GM18868 (cell line): ENCODE results near the gene SLC16A3.
A peak's percentile ranks its signal among the peaks of the same experiment; 100 is the strongest.
"Not testable (repeated sequence)": the region's sequence is repeated elsewhere in the genome, so short reads cannot be mapped to it uniquely, and the experiment has no call there.

Experiments
- ATAC-seq: cut with Tn5 transposase; IDR thresholded peaks from one replicate; pipeline ENCODE4 v1.9.1; 2021; ENCODE audit warnings: mild to moderate bottlenecking, moderate library complexity; ENCODE audit not compliant: unreplicated experiment

SLC16A3 gene

DNA sequence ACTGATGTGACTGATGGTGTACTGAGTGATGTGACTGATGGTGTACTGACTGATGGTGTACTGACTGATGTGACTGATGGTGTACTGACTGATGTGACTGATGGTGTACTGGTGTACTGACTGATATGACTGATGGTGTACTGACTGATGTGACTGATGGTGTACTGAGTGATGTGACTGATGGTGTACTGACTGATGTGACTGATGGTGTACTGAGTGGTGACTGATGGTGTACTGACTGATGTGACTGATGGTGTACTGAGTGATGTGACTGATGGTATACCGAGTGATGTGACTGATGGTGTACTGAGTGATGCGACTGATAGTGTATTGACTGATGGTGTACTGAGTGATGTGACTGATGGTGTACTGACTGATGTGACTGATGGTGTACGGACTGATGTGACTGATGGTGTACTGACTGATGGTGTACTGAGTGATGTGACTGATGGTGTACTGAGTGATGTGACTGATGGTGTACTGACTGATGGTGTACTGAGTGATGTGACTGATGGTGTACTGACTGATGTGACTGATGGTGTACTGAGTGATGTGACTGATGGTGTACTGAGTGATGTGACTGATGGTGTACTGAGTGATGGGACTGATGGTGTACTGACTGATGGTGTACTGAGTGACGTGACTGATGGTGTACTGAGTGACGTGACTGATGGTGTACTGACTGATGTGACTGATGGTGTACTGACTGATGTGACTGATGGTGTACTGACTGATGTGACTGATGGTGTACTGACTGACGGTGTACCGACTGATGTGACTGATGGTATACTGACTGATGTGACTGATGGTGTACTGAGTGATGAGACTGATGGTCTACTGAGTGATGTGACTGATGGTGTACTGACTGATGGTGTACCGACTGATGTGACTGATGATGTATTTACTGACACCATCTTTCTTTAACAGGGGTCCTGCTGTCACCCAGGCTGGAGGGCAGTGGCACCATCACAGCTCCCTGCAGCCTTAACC lies 31.4 kb downstream of the SLC16A3 start:
- ATAC-seq = not testable (repeated sequence)

DNA sequence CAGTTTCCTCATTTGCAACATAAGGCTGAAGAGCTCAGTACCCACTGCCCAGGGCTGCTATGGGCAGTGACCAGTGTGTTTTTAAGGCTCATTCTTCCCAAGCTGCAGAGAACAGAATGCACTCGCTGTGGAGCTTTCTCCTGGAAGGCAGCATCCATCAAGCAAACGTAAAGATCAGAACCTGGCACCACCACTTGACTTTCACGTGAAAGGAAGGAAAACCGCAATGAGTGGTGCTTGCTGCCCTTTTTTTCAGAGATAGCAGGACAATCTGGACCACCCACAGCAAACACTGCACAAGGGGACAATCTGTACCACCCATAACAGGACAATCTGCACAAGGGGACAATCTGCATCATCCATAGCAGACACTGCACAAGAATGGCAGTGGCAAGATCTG lies 33.5 kb downstream of the SLC16A3 start:
- ATAC-seq = no peak

- ATAC-seq = no peak
Observed at GRCh38 chr17:82263641-82264040, 34.8 kb downstream of the SLC16A3 start.

GRCh38 chr17:82266142-82266541 lies 37.3 kb downstream of the SLC16A3 start:
- no peak for ATAC-seq

DNA sequence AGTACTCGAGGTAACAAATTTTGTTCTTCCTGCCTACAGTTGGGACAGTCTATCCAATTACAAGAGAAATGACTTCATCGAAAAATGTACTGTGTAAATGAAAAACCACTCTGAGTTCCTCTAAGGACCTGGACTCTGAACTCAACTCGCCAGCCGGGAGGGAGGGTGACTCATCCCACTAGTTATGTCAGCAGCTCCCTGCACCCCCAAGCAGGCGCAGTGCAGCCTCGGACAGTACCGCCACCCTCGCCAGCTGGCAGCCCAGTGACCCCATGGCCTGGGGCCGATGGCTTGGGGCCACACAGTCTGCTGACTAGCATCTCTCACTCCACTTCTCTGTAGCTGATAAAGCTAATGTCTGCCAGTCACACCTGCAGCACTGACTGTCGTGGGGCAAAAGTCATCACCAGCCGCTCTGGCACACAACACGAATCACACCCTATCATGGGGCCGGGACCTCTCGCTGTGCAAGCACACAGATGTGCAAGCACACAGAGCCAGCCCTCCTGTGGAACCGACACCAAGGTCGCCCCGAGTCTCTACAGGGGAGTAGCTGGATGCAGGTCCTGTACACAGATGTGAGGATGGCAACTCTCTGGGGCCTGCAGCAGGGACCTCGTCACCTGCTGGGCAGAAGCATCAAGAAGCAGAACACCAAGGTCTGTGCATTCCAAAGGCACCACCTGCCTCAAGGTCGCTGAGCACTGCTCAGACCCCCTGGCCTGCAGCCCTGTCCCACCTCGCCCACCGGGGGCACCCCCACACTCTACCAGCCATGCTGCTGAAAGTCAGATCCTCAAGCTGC lies 38.9 kb downstream of the SLC16A3 start:
- ATAC-seq = no peak

- ATAC-seq = no peak
Observed at GRCh38 chr17:82269138-82269881, 40.5 kb downstream of the SLC16A3 start.

DNA sequence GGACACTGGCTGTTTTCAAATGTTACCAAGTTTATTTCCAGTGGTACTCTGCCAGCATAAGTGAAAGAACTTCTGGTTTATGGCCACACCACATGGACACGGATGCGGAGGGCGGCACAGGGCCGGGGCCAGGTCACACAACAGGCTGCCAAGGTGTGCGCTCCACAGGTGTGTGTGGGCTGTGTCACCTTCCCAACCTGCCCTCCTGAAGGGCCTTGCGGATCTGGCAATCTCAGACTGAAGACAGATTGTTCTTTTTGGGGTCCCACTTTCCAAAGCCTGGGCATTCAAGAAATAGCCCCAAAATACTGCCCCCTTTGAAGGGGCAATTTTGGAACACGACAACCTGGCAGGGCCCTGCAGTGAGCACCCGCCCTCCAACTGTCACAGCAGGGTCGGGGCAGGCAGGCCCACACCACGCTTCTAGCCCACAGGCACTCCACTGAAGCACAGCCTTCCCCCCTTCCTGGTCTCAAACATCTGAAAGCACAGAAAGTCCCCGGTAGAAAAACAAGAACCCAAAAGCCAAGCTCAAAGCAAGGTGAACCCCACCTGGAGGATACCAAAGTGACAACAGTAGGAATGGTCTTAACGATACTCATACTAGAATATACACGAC lies 41.1 kb downstream of the SLC16A3 start:
- ATAC-seq = no peak

DNA sequence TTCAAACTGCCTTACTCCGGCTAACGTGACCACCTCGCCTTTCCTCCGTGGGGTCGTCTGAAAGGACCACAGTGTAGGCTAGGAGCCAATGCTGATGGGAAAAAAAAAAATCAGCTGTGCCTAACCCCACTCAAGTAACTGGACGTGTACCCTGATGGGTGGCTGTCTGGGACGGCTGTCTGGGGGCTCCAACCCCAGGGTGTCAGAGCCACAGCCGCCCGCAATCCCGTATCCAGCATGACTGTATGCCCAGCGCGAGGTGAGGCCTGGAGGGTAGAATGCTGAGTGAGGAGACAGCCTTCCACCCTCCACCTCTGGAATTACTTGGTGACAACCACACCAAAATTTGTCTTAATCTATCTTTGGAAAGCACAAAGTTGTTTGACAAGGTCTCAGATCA lies 41.8 kb downstream of the SLC16A3 start:
- no peak for ATAC-seq

DNA sequence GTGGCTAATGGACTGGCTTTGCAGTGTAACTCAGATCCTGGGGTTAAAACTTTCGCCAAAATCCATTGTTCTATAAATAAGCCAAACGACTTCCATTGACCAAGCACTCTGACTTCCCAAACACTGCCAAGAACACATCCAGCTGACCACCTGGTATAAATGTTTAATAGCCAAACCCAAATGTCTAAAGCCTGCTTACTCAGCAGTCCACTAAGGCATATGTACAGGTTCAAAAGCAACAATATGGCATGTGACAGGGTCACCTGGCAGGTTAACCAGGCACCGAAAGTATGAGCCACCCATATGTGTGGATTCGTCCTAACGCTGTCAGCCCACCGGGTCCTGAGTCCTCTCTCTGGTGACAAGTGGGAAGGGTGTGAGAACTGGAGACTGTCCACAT lies 42.6 kb downstream of the SLC16A3 start:
- ATAC-seq = no peak

- ATAC-seq = no peak
Observed at GRCh38 chr17:82272495-82273326, 43.9 kb downstream of the SLC16A3 start.

DNA sequence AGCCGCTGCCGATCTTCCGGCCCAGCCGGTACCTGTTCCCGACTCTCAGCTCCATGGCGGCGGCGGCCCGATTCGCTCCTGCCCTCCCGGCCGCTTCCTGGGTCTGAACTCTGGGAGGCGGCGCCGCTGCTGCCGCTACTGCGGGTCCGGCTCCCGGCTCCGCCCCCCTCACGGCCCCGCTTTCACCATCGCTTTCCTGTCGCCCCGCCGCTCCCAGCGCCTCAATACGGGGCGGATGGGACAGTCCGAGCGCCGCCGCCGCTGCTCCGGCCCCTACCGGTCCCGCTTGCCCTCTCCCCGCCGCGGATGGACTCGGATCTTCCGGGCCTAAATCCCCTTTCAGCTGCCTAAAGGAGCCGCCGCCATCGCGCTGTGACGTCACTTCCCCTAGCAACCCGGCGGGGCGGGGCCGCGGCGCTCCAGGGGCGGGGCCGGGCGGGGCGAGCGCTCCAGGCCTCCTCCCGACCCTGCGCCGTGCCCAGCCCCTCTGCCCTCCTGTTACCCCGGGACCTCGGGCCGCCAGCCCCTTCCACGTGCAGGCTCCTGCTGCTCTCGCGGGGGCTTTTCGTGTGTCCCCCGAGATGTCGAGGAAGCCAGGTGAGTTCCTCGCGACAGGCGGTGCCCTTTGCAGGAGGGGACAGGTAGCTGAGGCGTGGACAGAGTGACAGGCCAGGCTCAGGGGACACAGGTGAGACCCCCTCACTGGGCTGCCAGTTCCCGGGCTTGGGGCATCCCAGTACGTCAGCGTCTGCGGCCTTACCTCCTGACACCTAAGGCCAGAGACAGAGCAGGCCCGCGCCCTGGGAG lies 44.7 kb downstream of the SLC16A3 start, which contains the start of gene CSNK1D:
TSS of gene CSNK1D (minus strand) at position 374 of the 807 bp plus-strand sequence. CDS start at position 55, 319 bp downstream.
- peak; percentile 75 for ATAC-seq

- no peak for ATAC-seq
Observed at GRCh38 chr17:82274134-82275020, 45.5 kb downstream of the SLC16A3 start.

DNA sequence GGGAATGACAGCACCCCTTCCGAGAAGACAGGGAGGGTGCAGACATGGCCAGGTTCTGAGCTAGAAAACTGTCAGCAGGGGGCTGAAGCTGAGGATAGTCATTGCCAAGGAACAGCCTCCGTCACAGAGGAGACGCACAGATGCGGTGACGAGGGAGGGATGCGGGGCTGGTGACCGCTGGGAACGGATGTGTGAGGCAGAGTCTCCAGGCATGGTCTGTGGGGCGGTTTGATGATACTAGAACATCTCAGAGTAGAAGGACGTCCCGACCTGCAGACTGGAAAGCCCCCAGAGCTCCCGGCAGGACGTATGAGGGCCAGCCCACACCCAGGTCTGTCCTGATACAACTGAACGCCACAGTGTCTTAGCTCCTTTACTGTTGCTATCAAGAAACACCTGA lies 46.5 kb downstream of the SLC16A3 start:
- no peak for ATAC-seq

GRCh38 chr17:82276938-82277337 lies 48.1 kb downstream of the SLC16A3 start:
- no peak for ATAC-seq

DNA sequence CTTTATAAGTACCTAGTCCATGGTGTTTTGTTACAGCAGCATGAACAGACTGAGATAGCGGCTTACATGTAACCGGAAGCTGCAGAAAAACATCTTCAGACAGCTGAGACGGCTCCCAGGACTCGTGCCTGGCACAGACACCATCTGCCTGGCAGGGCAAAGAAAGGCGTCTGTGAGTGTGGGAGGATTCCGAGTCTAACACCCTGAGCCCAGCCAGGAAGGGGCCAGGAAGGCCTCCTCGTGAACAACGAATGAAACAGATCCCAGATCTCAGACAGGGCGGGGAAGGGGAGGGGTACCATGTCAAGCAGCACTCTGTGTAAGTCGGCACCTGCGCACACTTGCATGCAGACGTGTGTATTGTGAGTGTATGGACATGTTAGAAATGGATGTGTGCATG lies 49.0 kb downstream of the SLC16A3 start:
- ATAC-seq = no peak

- ATAC-seq = no peak
Observed at GRCh38 chr17:82278308-82278707, 49.5 kb downstream of the SLC16A3 start.

DNA sequence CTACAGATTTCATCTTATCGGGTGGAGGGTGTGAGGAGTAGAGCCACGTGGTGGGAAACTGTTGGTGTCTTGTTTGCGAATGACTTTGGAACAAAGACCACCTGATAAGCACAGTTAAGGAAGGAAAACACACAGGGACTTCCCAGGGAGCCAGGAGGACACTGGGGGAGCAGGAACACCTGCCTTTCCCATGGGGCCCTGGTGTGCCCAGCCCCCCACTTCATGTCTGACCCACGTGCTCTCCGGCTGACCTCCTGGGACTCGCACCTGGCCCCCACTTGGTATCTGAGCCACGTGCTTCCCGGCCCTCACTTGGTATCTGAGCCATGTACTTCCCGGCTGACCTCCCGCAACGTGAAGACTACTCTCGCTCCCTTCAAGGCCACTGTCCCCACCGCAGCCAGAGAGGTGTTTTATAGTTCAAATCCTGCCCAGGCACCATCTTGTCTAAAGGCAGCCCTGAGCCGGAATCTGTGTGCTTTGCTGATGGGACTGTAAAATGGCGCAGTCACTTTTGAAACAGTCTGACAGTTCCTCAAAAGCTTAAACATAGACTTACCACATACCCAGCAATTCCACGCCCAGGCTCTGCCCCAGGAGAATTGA lies 50.0 kb downstream of the SLC16A3 start:
- no peak for ATAC-seq
